ENCODE results near the gene FFAR2. TPM values are rescaled to one million over a fixed set of nuclear protein-coding genes. Genes with fewer than 3 reads are reported as not detected.

Gene FFAR2
- polyA plus RNA-seq, 2 of the 4 experiments (the other 2 are of a cell fraction): 0.30 TPM; not detected in 1

- ChIA-PET POLR2A (interaction anchor here (0.6 kb wide), 1 partner anchor 258 kb away, joined by 3 read pairs; the partner anchor contains the start of gene FAM187B), CTCF (interaction anchor here (0.9 to 8.6 kb wide), 11 partner anchors 8 to 473 kb away, joined by 3 to 86 read pairs (median 10); no protein-coding TSS in a partner anchor)
- no peak for TF ChIP-seq ELK1 (IDR thresholded peaks at IDR 0.05; ENCODE audit: low read depth, low read length)
- no peak for TF ChIP-seq POLR2AphosphoS2 (conservative IDR thresholded peaks at IDR 0.05; ENCODE audit: low read length)
- TF ChIP-seq RNF2 (IDR thresholded peaks at IDR 0.05; ENCODE audit: borderline replicate concordance, low read depth): no peak
- no peak for TF ChIP-seq USF2 (IDR thresholded peaks at IDR 0.05)
- TF ChIP-seq CBX2 (IDR thresholded peaks at IDR 0.05; ENCODE audit: borderline replicate concordance, low read depth): no peak
- TF ChIP-seq MYC (IDR thresholded peaks at IDR 0.05; ENCODE audit: borderline replicate concordance, low read length): no peak
- DNase-seq (ENCODE audit: low read depth in 1 of 2, low spot score in 1 of 2) (no peak), FAIRE-seq (no peak), ATAC-seq (no peak)
- Histone ChIP-seq H3K9me3 (peaks cover 4% of the 10 kb centered on the region; the same call in 1 of the 3 replicates), H3K4me3 (no peak overlapping the region), H3K4me2 (no peak overlapping the region), H3K4me1 (no peaks in the 10 kb centered on the region), H3K27ac (no peak overlapping the region)
- WGBS (ENCODE audit: missing lambda C conversion rate): 75% methylated on average over 3 of the region's 3 CpGs
Measured at GRCh38 chr19:35486268-35486708, 38.2 kb downstream of the FFAR2 start.

GRCh38 chr19:35487656-35488182 is 39.7 kb downstream of the FFAR2 start:
- H3K4me2 ChIP-seq: no peak overlapping the region
- POLR2A ChIA-PET: no interaction called here
- no peak overlapping the region for H3K4me3 ChIP-seq
- WGBS (ENCODE audit: missing lambda C conversion rate): 72% methylated on average over 10 of the region's 10 CpGs
- H3K4me1 ChIP-seq: no peaks in the 10 kb centered on the region
- TF ChIP-seq ZC3H11A (IDR thresholded peaks at IDR 0.05) (no peak), TP53 (CRISPR knock-in tag; IDR thresholded peaks at IDR 0.05) (no peak), REST (IDR thresholded peaks at IDR 0.05) (no peak), NPAS2 (CRISPR knock-in tag; IDR thresholded peaks at IDR 0.05; ENCODE audit: borderline replicate concordance) (no peak), KDM1A (IDR thresholded peaks at IDR 0.05; ENCODE audit: low read depth) (no peak), RARB (CRISPR knock-in tag; IDR thresholded peaks at IDR 0.05) (no peak), POLR2AphosphoS2 (conservative IDR thresholded peaks at IDR 0.05; ENCODE audit: low read length) (no peak), EP300 (IDR thresholded peaks at IDR 0.05) (no peak), TFCP2L1 (CRISPR knock-in tag; IDR thresholded peaks at IDR 0.05) (no peak), ZSCAN20 (CRISPR knock-in tag; IDR thresholded peaks at IDR 0.05) (no peak), SMC3 (IDR thresholded peaks at IDR 0.05) (no peak), PHF8 (IDR thresholded peaks at IDR 0.05; ENCODE audit: borderline replicate concordance, low read depth) (no peak)
- CTCF ChIA-PET: interaction anchor here (0.8 to 8.6 kb wide), 13 partner anchors 8 to 219 kb away, joined by 3 to 86 read pairs (median 6); partner anchors contain the start of gene USF2
- H3K27ac ChIP-seq: no peak overlapping the region
- DNase-seq (ENCODE audit: low read depth in 1 of 2, low spot score in 1 of 2) (no peak), ATAC-seq (no peak), FAIRE-seq (peak; percentile 7)
- no peaks in the 10 kb centered on the region for H3K9me3 ChIP-seq

Data from A549 (cell line).